Esophagus muscularis mucosa (tissue), 2 donors: ENCODE measurements around the gene CPED1.

Experiments used
- EP300 ChIP-seq: sonication (generic); formaldehyde crosslinking; IDR thresholded peaks from one replicate; pipeline ENCODE4 v1.6.1; 2017; ENCODE audit warnings: antibody characterized with exemption
- POLR2A ChIP-seq: fragments of 450-650 bp; IDR thresholded peaks from one replicate; pipeline ENCODE4 v1.6.1; 2017; ENCODE audit warnings: antibody characterized with exemption, moderate library complexity, mild to moderate bottlenecking, low read depth

GRCh38 chr7:121005996-121006584 is 17.6 kb downstream of the CPED1 start:
- TF ChIP-seq EP300 = no peak
- TF ChIP-seq POLR2A = no peak
